Measurements from ENCODE around the gene UBL4B. TPM values are rescaled to one million over a fixed set of nuclear protein-coding genes. Genes with fewer than 3 reads are reported as not detected.
"Not testable (repeated sequence)": the region's sequence is repeated elsewhere in the genome, so short reads cannot be mapped to it uniquely, and the experiment has no call there.

Gene UBL4B
- total RNA-seq: not detected

- no peak for DNase-seq (ENCODE audit: low spot score)
Measured at GRCh38 chr1:110112143-110112542, at the start of gene UBL4B. TSS of gene UBL4B (plus strand) at chr1:110112443. CDS start at chr1:110112535, 92 bp downstream.

GRCh38 chr1:110062612-110063011, 49.6 kb upstream of the UBL4B start:
- no peak for DNase-seq (ENCODE audit: low spot score)

GRCh38 chr1:110063781-110064180, 48.5 kb upstream of the UBL4B start:
- no peak for DNase-seq (ENCODE audit: low spot score)

- DNase-seq (ENCODE audit: low spot score): no peak
Measured at GRCh38 chr1:110064576-110065337, 47.5 kb upstream of the UBL4B start.

GRCh38 chr1:110065841-110066240, 46.4 kb upstream of the UBL4B start:
- no peak for DNase-seq (ENCODE audit: low spot score)

GRCh38 chr1:110067479-110067892, 44.8 kb upstream of the UBL4B start:
- DNase-seq (ENCODE audit: low spot score): no peak

- no peak for DNase-seq (ENCODE audit: low spot score)
Measured at GRCh38 chr1:110067893-110068645, 44.2 kb upstream of the UBL4B start.

GRCh38 chr1:110068646-110069403, 43.4 kb upstream of the UBL4B start:
- no peak for DNase-seq (ENCODE audit: low spot score)

- no peak for DNase-seq (ENCODE audit: low spot score)
Measured at GRCh38 chr1:110069404-110070281, 42.6 kb upstream of the UBL4B start.

GRCh38 chr1:110070282-110070669, 42.0 kb upstream of the UBL4B start:
- no peak for DNase-seq (ENCODE audit: low spot score)

GRCh38 chr1:110070671-110071242, 41.5 kb upstream of the UBL4B start, which contains the start of gene ALX3:
TSS of gene ALX3 (minus strand) at chr1:110070672. CDS start at chr1:110070612, 60 bp downstream.
- DNase-seq (ENCODE audit: low spot score): no peak

- DNase-seq (ENCODE audit: low spot score): no peak
Measured at GRCh38 chr1:110074166-110074565, 38.1 kb upstream of the UBL4B start.

GRCh38 chr1:110076789-110077500, 35.3 kb upstream of the UBL4B start:
- no peak for DNase-seq (ENCODE audit: low spot score)

- DNase-seq (ENCODE audit: low spot score): not testable (repeated sequence)
Measured at GRCh38 chr1:110079995-110080394, 32.2 kb upstream of the UBL4B start.

- DNase-seq (ENCODE audit: low spot score): no peak
Measured at GRCh38 chr1:110081061-110081460, 31.2 kb upstream of the UBL4B start.

GRCh38 chr1:110082477-110082876, 29.8 kb upstream of the UBL4B start:
- DNase-seq (ENCODE audit: low spot score): no peak

GRCh38 chr1:110083061-110083865, 29.0 kb upstream of the UBL4B start:
- no peak for DNase-seq (ENCODE audit: low spot score)

GRCh38 chr1:110083866-110084226, 28.4 kb upstream of the UBL4B start:
- no peak for DNase-seq (ENCODE audit: low spot score)
